SU-DHL-6 (cell line): ENCODE results near the gene EFHB.

ENCODE experiments used
- H2AFZ ChIP-seq: fragments of 200-600 bp; sonication (generic); 2 replicates; pipeline ENCODE4 v1.6.1; 2014; ENCODE audit warnings: low read depth, mild to moderate bottlenecking, moderate library complexity, mixed read lengths, antibody characterized with exemption, low read length; ENCODE audit not compliant: severe bottlenecking
- H3F3A ChIP-seq: fragments of 200-600 bp; shearing (Covaris generic); 2 replicates; pipeline ENCODE4 v1.6.0; 2016; ENCODE audit warnings: antibody characterized with exemption, mild to moderate bottlenecking; ENCODE audit not compliant: insufficient read depth
- H3K27ac ChIP-seq: fragments of 200-600 bp; sonication (generic); 2 replicates; pipeline ENCODE4 v1.5.1; 2016; ENCODE audit warnings: low read depth, mild to moderate bottlenecking, low read length, moderate library complexity, mixed read lengths
- H3K27me3 ChIP-seq: fragments of 200-600 bp; sonication (generic), shearing (Covaris generic); 2 replicates; pipeline ENCODE4 v1.6.0; 2014; ENCODE audit warnings: mild to moderate bottlenecking, low read length
- H3K36me3 ChIP-seq: fragments of 200-600 bp; sonication (generic); 2 replicates; pipeline ENCODE4 v1.6.1; 2014; ENCODE audit warnings: mild to moderate bottlenecking, low read length, mixed read lengths
- H3K4me2 ChIP-seq: fragments of 300-600, 200-600 bp; shearing (Covaris generic), sonication (generic); 2 replicates; pipeline ENCODE4 v1.6.0; 2014; ENCODE audit warnings: low read length, low read depth, mild to moderate bottlenecking; ENCODE audit not compliant: poor library complexity, severe bottlenecking
- H3K4me3 ChIP-seq: fragments of 200-600 bp; sonication (generic); 2 replicates; pipeline ENCODE4 v1.5.1; 2014; ENCODE audit warnings: antibody characterized with exemption, low read length, mild to moderate bottlenecking, mixed read lengths; ENCODE audit not compliant: insufficient read depth, poor library complexity, severe bottlenecking
- H3K79me2 ChIP-seq: fragments of 200-600 bp; sonication (generic); 2 replicates; pipeline ENCODE4 v1.6.1; 2014; ENCODE audit warnings: mild to moderate bottlenecking, low read length, moderate library complexity; ENCODE audit not compliant: insufficient read depth
- H3K9ac ChIP-seq: fragments of 200-600 bp; sonication (generic); 2 replicates; pipeline ENCODE4 v1.7.0; 2014; ENCODE audit warnings: mild to moderate bottlenecking, low read length
- H3K9me2 ChIP-seq: fragments of 200-600 bp; sonication (generic); replicated peaks from 2 replicates; pipeline ENCODE4 v1.6.1; 2014; ENCODE audit warnings: low read length; ENCODE audit not compliant: insufficient read depth
- H3K9me3 ChIP-seq: fragments of 200-600 bp; sonication (generic); 2 replicates; pipeline ENCODE4 v1.6.1; 2014; ENCODE audit warnings: low read length, mixed read lengths; ENCODE audit not compliant: insufficient read depth
- H4K20me1 ChIP-seq: fragments of 200-600 bp; sonication (generic); 2 replicates; pipeline ENCODE4 v1.6.1; 2014; ENCODE audit warnings: low read depth, mild to moderate bottlenecking, antibody characterized with exemption, low read length, moderate library complexity, mixed read lengths
- CTCF ChIP-seq: fragments of 200-600 bp; sonication (generic); IDR thresholded peaks from one replicate; pipeline ENCODE4 v1.5.1; 2017; ENCODE audit warnings: antibody characterized with exemption, mild to moderate bottlenecking, low read length, moderate library complexity; ENCODE audit not compliant: insufficient read depth, poor library complexity, severe bottlenecking
- EZH2phosphoT487 ChIP-seq: fragments of 200-600 bp; sonication (generic), shearing (Covaris generic); conservative IDR thresholded peaks from 2 replicates; pipeline ENCODE4 v1.6.1; 2018; ENCODE audit warnings: mild to moderate bottlenecking, antibody characterized with exemption, low read length, moderate library complexity, mixed read lengths

The EFHB gene

GRCh38 chr3:19945969-19946831 is 12.2 kb upstream of the EFHB start:
- Histone ChIP-seq H3K36me3 (peaks cover 2% of the 10 kb centered on the region; the same call in 1 of the 2 replicates), H3K4me2 (peak overlapping the region; percentile 90), H3F3A (peaks cover 28% of the 10 kb centered on the region), H3K9me2 (no peaks in the 10 kb centered on the region), H3K4me3 (peak overlapping the region; percentile 82), H2AFZ (peak overlapping the region; percentile 92), H3K27ac (peak overlapping the region; percentile 70), H3K79me2 (peaks cover 44% of the 10 kb centered on the region), H3K27me3 (no peaks in the 10 kb centered on the region), H3K9ac (peak overlapping the region; percentile 67), H3K9me3 (no peaks in the 10 kb centered on the region), H4K20me1 (peaks cover 9% of the 10 kb centered on the region)
- no peak for TF ChIP-seq CTCF
- no peak for TF ChIP-seq EZH2phosphoT487

DNA sequence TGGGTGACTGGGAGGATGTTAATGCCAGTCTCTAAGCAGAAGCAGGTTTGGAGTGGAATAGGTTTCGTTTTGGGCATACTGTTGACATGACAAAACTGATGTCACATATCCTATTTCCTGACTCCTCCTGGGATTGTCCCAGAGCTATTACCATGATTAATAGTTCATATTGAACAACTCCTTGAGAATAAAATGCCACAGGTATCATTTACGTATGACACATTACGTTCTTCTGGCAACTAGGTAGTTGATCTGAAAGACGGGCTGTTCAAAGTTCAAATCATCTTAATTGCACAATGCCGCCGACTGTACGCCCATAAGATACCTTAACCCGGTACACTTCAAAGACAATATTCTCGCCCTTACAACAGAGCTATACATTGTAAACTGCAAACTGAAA is 11.5 kb upstream of the EFHB start:
- H3F3A ChIP-seq, result peaks cover 28% of the 10 kb centered on the region
- TF ChIP-seq EZH2phosphoT487, result no peak
- no peak for TF ChIP-seq CTCF
- H3K27me3 ChIP-seq, result no peaks in the 10 kb centered on the region
- no peaks in the 10 kb centered on the region for H3K9me2 ChIP-seq
- H4K20me1 ChIP-seq, result peaks cover 9% of the 10 kb centered on the region
- peaks cover 37% of the 10 kb centered on the region for H3K79me2 ChIP-seq
- no peak overlapping the region for H3K4me3 ChIP-seq
- H3K4me2 ChIP-seq, result no peak overlapping the region
- no peak overlapping the region for H3K27ac ChIP-seq
- H3K36me3 ChIP-seq, result no peaks in the 10 kb centered on the region
- H3K9ac ChIP-seq, result no peak overlapping the region
- H2AFZ ChIP-seq, result no peak overlapping the region
- H3K9me3 ChIP-seq, result no peaks in the 10 kb centered on the region

DNA sequence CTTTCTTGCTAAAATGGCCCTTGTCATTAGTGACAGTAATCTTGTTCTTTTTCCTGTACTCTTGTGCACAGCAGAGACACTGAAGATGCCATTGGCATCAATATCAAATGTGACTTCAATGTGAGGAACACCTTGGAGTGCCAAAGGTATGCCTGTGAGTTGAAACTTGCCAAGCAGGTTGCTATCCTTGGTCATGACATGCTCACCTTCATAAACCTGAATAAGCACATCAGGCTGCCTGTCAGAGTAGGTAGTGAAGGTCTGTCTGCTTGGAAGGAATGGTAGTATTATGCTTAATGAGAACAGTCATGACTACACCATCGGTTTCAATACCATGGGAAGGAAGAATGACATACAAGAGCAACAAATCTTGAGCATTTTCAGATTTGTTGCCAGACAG is 6.6 kb upstream of the EFHB start:
- Histone ChIP-seq H3K4me3 (no peak overlapping the region), H3K27me3 (no peaks in the 10 kb centered on the region), H3F3A (peaks cover 6% of the 10 kb centered on the region), H4K20me1 (no peaks in the 10 kb centered on the region), H2AFZ (no peak overlapping the region), H3K79me2 (no peaks in the 10 kb centered on the region), H3K4me2 (no peak overlapping the region), H3K9me3 (no peaks in the 10 kb centered on the region), H3K27ac (no peak overlapping the region), H3K9me2 (no peaks in the 10 kb centered on the region), H3K9ac (no peak overlapping the region), H3K36me3 (no peaks in the 10 kb centered on the region)
- TF ChIP-seq CTCF (no peak), EZH2phosphoT487 (no peak)
